ENCODE measurements around the gene SPNS3.
A peak's percentile ranks its signal among the peaks of the same experiment; 100 is the strongest.

Gene SPNS3

GRCh38 chr17:4433515-4434031 lies at the start of gene SPNS3:
SPNS3 (plus strand) TSS chr17:4433940; CDS start chr17:4433968, 28 bp downstream.
- peak; percentile 23 for DNase-seq (ENCODE audit: low read depth)

GRCh38 chr17:4386406-4386805 lies 47.3 kb upstream of the SPNS3 start:
- no peak for DNase-seq (ENCODE audit: low read depth)

- no peak for DNase-seq (ENCODE audit: low read depth)
These were observed 46.6 kb upstream of the SPNS3 start for GRCh38 chr17:4387137-4387536.

- no peak for DNase-seq (ENCODE audit: low read depth)
These were observed 44.7 kb upstream of the SPNS3 start for GRCh38 chr17:4389079-4389478.

- DNase-seq (ENCODE audit: low read depth): no peak
These were observed 39.9 kb upstream of the SPNS3 start for GRCh38 chr17:4393806-4394205.

GRCh38 chr17:4394208-4395110 lies 39.3 kb upstream of the SPNS3 start:
- no peak for DNase-seq (ENCODE audit: low read depth)

- no peak for DNase-seq (ENCODE audit: low read depth)
These were observed 38.6 kb upstream of the SPNS3 start for GRCh38 chr17:4395111-4395478.

GRCh38 chr17:4397840-4398239 lies 35.9 kb upstream of the SPNS3 start:
- no peak for DNase-seq (ENCODE audit: low read depth)

- DNase-seq (ENCODE audit: low read depth): no peak
These were observed 28.6 kb upstream of the SPNS3 start for GRCh38 chr17:4405038-4405669.

- no peak for DNase-seq (ENCODE audit: low read depth)
These were observed 28.0 kb upstream of the SPNS3 start for GRCh38 chr17:4405699-4406098.

GRCh38 chr17:4406386-4406785 lies 27.4 kb upstream of the SPNS3 start:
- DNase-seq (ENCODE audit: low read depth): no peak

GRCh38 chr17:4407216-4407615 lies 26.5 kb upstream of the SPNS3 start:
- DNase-seq (ENCODE audit: low read depth): no peak

- no peak for DNase-seq (ENCODE audit: low read depth)
These were observed 25.9 kb upstream of the SPNS3 start for GRCh38 chr17:4407851-4408250.

- no peak for DNase-seq (ENCODE audit: low read depth)
These were observed 24.1 kb upstream of the SPNS3 start for GRCh38 chr17:4409659-4410058.

- no peak for DNase-seq (ENCODE audit: low read depth)
These were observed 22.5 kb upstream of the SPNS3 start for GRCh38 chr17:4411201-4411600.

GRCh38 chr17:4412933-4413831 lies 20.6 kb upstream of the SPNS3 start:
- DNase-seq (ENCODE audit: low read depth): peak; percentile 85

GRCh38 chr17:4417129-4417667 lies 16.5 kb upstream of the SPNS3 start:
- no peak for DNase-seq (ENCODE audit: low read depth)

- peak; percentile 55 for DNase-seq (ENCODE audit: low read depth)
These were observed 13.0 kb upstream of the SPNS3 start for GRCh38 chr17:4420692-4421131.

- no peak for DNase-seq (ENCODE audit: low read depth)
These were observed 10.9 kb upstream of the SPNS3 start for GRCh38 chr17:4422864-4423263.

- DNase-seq (ENCODE audit: low read depth): no peak
These were observed 8.3 kb upstream of the SPNS3 start for GRCh38 chr17:4425398-4425797.

- no peak for DNase-seq (ENCODE audit: low read depth)
These were observed 7.1 kb upstream of the SPNS3 start for GRCh38 chr17:4426499-4427208.
